PC-3 (cell line): ENCODE data around the gene SNRNP27. TPM values are rescaled to one million over a fixed set of nuclear protein-coding genes. Genes with fewer than 3 reads are reported as not detected.
A peak's percentile ranks its signal among the peaks of the same experiment; 100 is the strongest.

Experiments
- ATAC-seq: fragments of 200-7000 bp; cut with Tn5 transposase; 2 replicates; pipeline ENCODE4 v1.9.1; 2020; ENCODE audit warnings: mild to moderate bottlenecking, moderate library complexity
- BruUV-seq: library from RNA; stranded (reverse); fragments of 400-500 nt; replicated peaks from 2 replicates; lab custom pipeline; 2021; lab: Mats Ljungman, UMichigan
- CTCF ChIA-PET: fragments of 300-600 bp; sonication (Branson Sonifier 250); formaldehyde crosslinking; loops from one replicate; lab custom pipeline; 2022; ENCODE audit warnings: antibody characterized with exemption; lab: Charles Lee
- POLR2A ChIA-PET: fragments of 300-600 bp; sonication (Branson Sonifier 250); formaldehyde crosslinking; loops from one replicate; lab custom pipeline; 2022; ENCODE audit warnings: antibody characterized with exemption; ENCODE audit not compliant: unreplicated experiment; lab: Charles Lee
- DNase-seq: peaks from one replicate; pipeline ENCODE4 v3.0.0-alpha.2; 2015
- H2AFZ ChIP-seq: fragments of 300-600 bp; sonication (generic); 2 replicates; pipeline ENCODE4 v1.6.0; 2016; ENCODE audit warnings: antibody characterized with exemption, low read length
- H3F3A ChIP-seq: fragments of 300-600 bp; sonication (generic); one replicate; pipeline ENCODE4 v1.6.0; 2017; ENCODE audit warnings: antibody characterized with exemption, low read length, control low read depth, mild to moderate bottlenecking; ENCODE audit not compliant: unreplicated experiment
- H3K27ac ChIP-seq: fragments of 300-600 bp; sonication (generic); 2 replicates; pipeline ENCODE4 v1.5.1; 2016; ENCODE audit warnings: mild to moderate bottlenecking, low read length
- H3K27me3 ChIP-seq: fragments of 300-600 bp; sonication (generic); 2 replicates; pipeline ENCODE4 v1.6.1; 2016; ENCODE audit warnings: low read length, mixed read lengths
- H3K36me3 ChIP-seq: fragments of 300-600 bp; sonication (generic); 2 replicates; pipeline ENCODE4 v1.6.1; 2016; ENCODE audit warnings: low read depth, mixed run types, low read length, mixed read lengths
- H3K4me1 ChIP-seq: fragments of 300-600 bp; sonication (generic); 2 replicates; pipeline ENCODE4 v1.5.1; 2016; ENCODE audit warnings: low read length; ENCODE audit not compliant: insufficient read depth
- H3K4me2 ChIP-seq: fragments of 300-600 bp; sonication (generic); 2 replicates; pipeline ENCODE4 v1.6.0; 2016; ENCODE audit warnings: low read length
- H3K4me3 ChIP-seq: fragments of 300-600 bp; sonication (generic); 2 replicates; pipeline ENCODE4 v1.5.1; 2016; ENCODE audit warnings: mild to moderate bottlenecking, low read length, mixed read lengths
- H3K79me2 ChIP-seq: fragments of 300-600 bp; sonication (generic); 2 replicates; pipeline ENCODE4 v1.6.1; 2017; ENCODE audit warnings: low read length, mixed read lengths
- H3K9ac ChIP-seq: fragments of 300-600 bp; sonication (generic); 2 replicates; pipeline ENCODE4 v1.6.0; 2016; ENCODE audit warnings: mild to moderate bottlenecking, low read length
- H3K9me2 ChIP-seq: fragments of 300-600 bp; sonication (generic); replicated peaks from 2 replicates; pipeline ENCODE4 v1.6.1; 2016; ENCODE audit warnings: mixed run types, low read length, mixed read lengths
- H3K9me3 ChIP-seq: fragments of 300-600 bp; sonication (generic); 2 replicates; pipeline ENCODE4 v1.6.1; 2016; ENCODE audit warnings: low read length, mixed read lengths
- H4K20me1 ChIP-seq: fragments of 300-600 bp; sonication (generic); 2 replicates; pipeline ENCODE4 v1.6.1; 2016; ENCODE audit warnings: low read length, mixed read lengths
- CTCF ChIP-seq: fragments of 300-600 bp; sonication (generic); conservative IDR thresholded peaks from 2 replicates; pipeline ENCODE4 v1.5.1; 2017; ENCODE audit warnings: antibody characterized with exemption, low read depth, mild to moderate bottlenecking, low read length
- EZH2 ChIP-seq: fragments of 300-600 bp; sonication (generic); IDR thresholded peaks from one replicate; pipeline ENCODE4 v1.6.1; 2017; ENCODE audit warnings: antibody characterized with exemption, mild to moderate bottlenecking, low read length; ENCODE audit not compliant: unreplicated experiment
- EZH2phosphoT487 ChIP-seq: fragments of 300-600 bp; sonication (generic); IDR thresholded peaks from 2 replicates; pipeline ENCODE4 v1.6.1; 2018; ENCODE audit warnings: mild to moderate bottlenecking, antibody characterized with exemption, low read length, borderline replicate concordance
- intact Hi-C: fragments of 100-400 bp; cut with micrococcal nuclease; formaldehyde crosslinking; loops from 2 replicates; pipeline ENCODE4 v1.9.0; 2023
- total RNA-seq: library from RNA; depleted of rRNA; stranded (reverse); fragments of >200 nt; gene quantifications from 2 replicates; pipeline ENCODE4 v1.2.3, GENCODE V29; 2014

Gene SNRNP27
- total RNA-seq, 1 experiment from 2014 or later: 44.1 TPM

GRCh38 chr2:69943843-69944525, 50.2 kb downstream of the SNRNP27 start:
- no peak for DNase-seq
- H3K9ac ChIP-seq: no peak overlapping the region
- peaks cover 53% of the 10 kb centered on the region for H3K4me1 ChIP-seq
- ATAC-seq: no peak
- no TSS peak for BruUV-seq
- no peak for TF ChIP-seq EZH2
- TF ChIP-seq CTCF: no peak
- no peak for TF ChIP-seq EZH2phosphoT487
- H3K4me3 ChIP-seq: no peak overlapping the region
- no peak overlapping the region for H3K27ac ChIP-seq
- H3K4me2 ChIP-seq: no peak overlapping the region
- no peaks in the 10 kb centered on the region for H3K27me3 ChIP-seq
- POLR2A ChIA-PET: no interaction called here
- intact Hi-C loops: no loop called here
- no peaks in the 10 kb centered on the region for H3K79me2 ChIP-seq
- H3F3A ChIP-seq: peaks cover 12% of the 10 kb centered on the region
- CTCF ChIA-PET: no interaction called here
- H3K9me2 ChIP-seq: no peaks in the 10 kb centered on the region
- H4K20me1 ChIP-seq: no peaks in the 10 kb centered on the region
- H3K9me3 ChIP-seq: no peaks in the 10 kb centered on the region
- H3K36me3 ChIP-seq: peaks cover 18% of the 10 kb centered on the region; the same call in 1 of the 2 replicates
- H2AFZ ChIP-seq: no peak overlapping the region

GRCh38 chr2:69944756-69945155, 51.0 kb downstream of the SNRNP27 start:
- intact Hi-C loops: no loop called here
- Histone ChIP-seq H3K4me1 (peaks cover 53% of the 10 kb centered on the region), H3K4me2 (no peak overlapping the region)

More at GRCh38 chr2:69944756-69945155, 51.0 kb downstream of the SNRNP27 start:
- CTCF ChIA-PET: no interaction called here
- H3K36me3 ChIP-seq: peaks cover 14% of the 10 kb centered on the region; the same call in 1 of the 2 replicates
- no peaks in the 10 kb centered on the region for H3K27me3 ChIP-seq
- no peaks in the 10 kb centered on the region for H3K79me2 ChIP-seq
- TF ChIP-seq CTCF (no peak), EZH2phosphoT487 (no peak), EZH2 (no peak)
- POLR2A ChIA-PET: interaction anchor here (0.5 kb wide), 1 partner anchor 54 kb away, joined by 6 read pairs; no protein-coding TSS in a partner anchor
- no peaks in the 10 kb centered on the region for H4K20me1 ChIP-seq
- no peak for ATAC-seq
- 0 out of 2 replicates have a peak overlapping the region, but pooled peaks have one; percentile 75 for H3K9ac ChIP-seq
- H3K27ac ChIP-seq: peak overlapping the region; percentile 98
- no peak overlapping the region for H3K4me3 ChIP-seq
- no TSS peak for BruUV-seq
- H2AFZ ChIP-seq: no peak overlapping the region
- H3K9me3 ChIP-seq: no peaks in the 10 kb centered on the region
- no peak for DNase-seq
- peaks cover 12% of the 10 kb centered on the region for H3F3A ChIP-seq
- no peaks in the 10 kb centered on the region for H3K9me2 ChIP-seq
